Measurements from ENCODE around the gene ZMIZ2.

Gene ZMIZ2

GRCh38 chr7:44805950-44806349, 57.3 kb downstream of the ZMIZ2 start:
- H3K4me1 Mint-ChIP-seq = no peaks in the 10 kb centered on the region
- peaks cover 22% of the 10 kb centered on the region for H3K36me3 Mint-ChIP-seq (ENCODE audit: low read depth)
- no peak overlapping the region for H3K27ac Mint-ChIP-seq
- no peaks in the 10 kb centered on the region for H3K9me3 Mint-ChIP-seq
- H3K27me3 Mint-ChIP-seq (ENCODE audit: low read depth) = no peaks in the 10 kb centered on the region
- TF ChIP-seq CTCF (IDR thresholded peaks at IDR 0.05; ENCODE audit: unreplicated experiment in 3 of 3) = no peak
- no peak overlapping the region for H3K4me3 Mint-ChIP-seq

GRCh38 chr7:44808914-44809393, 60.3 kb downstream of the ZMIZ2 start:
- H3K36me3 Mint-ChIP-seq (ENCODE audit: low read depth) = no peaks in the 10 kb centered on the region
- no peak for TF ChIP-seq CTCF (IDR thresholded peaks at IDR 0.05; ENCODE audit: unreplicated experiment in 3 of 3)
- H3K9me3 Mint-ChIP-seq = no peaks in the 10 kb centered on the region
- no peak overlapping the region for H3K27ac Mint-ChIP-seq
- no peak overlapping the region for H3K4me3 Mint-ChIP-seq
- H3K27me3 Mint-ChIP-seq (ENCODE audit: low read depth) = no peaks in the 10 kb centered on the region
- no peaks in the 10 kb centered on the region for H3K4me1 Mint-ChIP-seq

- H3K36me3 Mint-ChIP-seq (ENCODE audit: low read depth) = no peaks in the 10 kb centered on the region
- no peak overlapping the region for H3K27ac Mint-ChIP-seq
- H3K9me3 Mint-ChIP-seq = no peaks in the 10 kb centered on the region
- TF ChIP-seq CTCF (IDR thresholded peaks at IDR 0.05; ENCODE audit: unreplicated experiment in 3 of 3) = no peak
- H3K27me3 Mint-ChIP-seq (ENCODE audit: low read depth) = no peaks in the 10 kb centered on the region
- H3K4me3 Mint-ChIP-seq = no peak overlapping the region
- H3K4me1 Mint-ChIP-seq = no peaks in the 10 kb centered on the region
These were observed 62.4 kb downstream of the ZMIZ2 start for GRCh38 chr7:44811093-44811492.

- H3K27me3 Mint-ChIP-seq (ENCODE audit: low read depth) = no peaks in the 10 kb centered on the region
- TF ChIP-seq CTCF (IDR thresholded peaks at IDR 0.05; ENCODE audit: unreplicated experiment in 3 of 3) = no peak
- no peaks in the 10 kb centered on the region for H3K4me1 Mint-ChIP-seq
- no peak overlapping the region for H3K4me3 Mint-ChIP-seq
- no peaks in the 10 kb centered on the region for H3K36me3 Mint-ChIP-seq (ENCODE audit: low read depth)
- no peak overlapping the region for H3K27ac Mint-ChIP-seq
- no peaks in the 10 kb centered on the region for H3K9me3 Mint-ChIP-seq
These were observed 62.9 kb downstream of the ZMIZ2 start for GRCh38 chr7:44811571-44811970.

- H3K4me3 Mint-ChIP-seq = no peak overlapping the region
- TF ChIP-seq CTCF (IDR thresholded peaks at IDR 0.05; ENCODE audit: unreplicated experiment in 3 of 3) = no peak
- H3K9me3 Mint-ChIP-seq = no peaks in the 10 kb centered on the region
- no peaks in the 10 kb centered on the region for H3K36me3 Mint-ChIP-seq (ENCODE audit: low read depth)
- no peaks in the 10 kb centered on the region for H3K27me3 Mint-ChIP-seq (ENCODE audit: low read depth)
- no peaks in the 10 kb centered on the region for H3K4me1 Mint-ChIP-seq
- H3K27ac Mint-ChIP-seq = no peak overlapping the region
These were observed 66.3 kb downstream of the ZMIZ2 start for GRCh38 chr7:44814919-44815318.

- no peaks in the 10 kb centered on the region for H3K27me3 Mint-ChIP-seq (ENCODE audit: low read depth)
- H3K4me1 Mint-ChIP-seq = no peaks in the 10 kb centered on the region
- peaks cover 8% of the 10 kb centered on the region for H3K36me3 Mint-ChIP-seq (ENCODE audit: low read depth)
- TF ChIP-seq CTCF (IDR thresholded peaks at IDR 0.05; ENCODE audit: unreplicated experiment in 3 of 3) = no peak
- H3K27ac Mint-ChIP-seq = no peak overlapping the region
- no peaks in the 10 kb centered on the region for H3K9me3 Mint-ChIP-seq
- no peak overlapping the region for H3K4me3 Mint-ChIP-seq
These were observed 70.6 kb downstream of the ZMIZ2 start for GRCh38 chr7:44819292-44819691.
